GM23338 (cell line): Measurements from ENCODE around the gene LHB. TPM values are rescaled to one million over a fixed set of nuclear protein-coding genes. Genes with fewer than 3 reads are reported as not detected.
"Not testable (repeated sequence)": the region's sequence is repeated elsewhere in the genome, so short reads cannot be mapped to it uniquely, and the experiment has no call there.

Experiments used
- ATAC-seq: fragments of 200-7000 bp; cut with Tn5 transposase; 3 replicates; pipeline ENCODE4 v1.9.1; 2020
- DNase-seq: peaks from one replicate; pipeline ENCODE4 v3.0.0-alpha.2; 2015; ENCODE audit warnings: low spot score
- H2AFZ ChIP-seq: fragments of 200-600 bp; sonication (generic); 2 replicates; pipeline ENCODE4 v1.8.0; 2016; ENCODE audit warnings: antibody characterized with exemption, mild to moderate bottlenecking, moderate library complexity
- H3F3A ChIP-seq: fragments of 200-600 bp; sonication (generic); replicated peaks from 2 replicates; pipeline ENCODE4 v1.8.0; 2017; ENCODE audit warnings: antibody characterized with exemption, mixed run types, low read depth
- H3K27ac ChIP-seq: fragments of 200-600 bp; sonication (generic); 2 replicates; pipeline ENCODE4 v1.6.1; 2016; ENCODE audit warnings: low read depth
- H3K27me3 ChIP-seq: fragments of 200-600 bp; sonication (generic); 2 replicates; pipeline ENCODE4 v1.8.0; 2016; ENCODE audit warnings: mild to moderate bottlenecking, mixed run types, moderate library complexity; ENCODE audit not compliant: insufficient read depth
- H3K36me3 ChIP-seq: fragments of 200-600 bp; sonication (generic); 2 replicates; pipeline ENCODE4 v1.8.0; 2016; ENCODE audit warnings: mild to moderate bottlenecking; ENCODE audit not compliant: insufficient read depth
- H3K4me1 ChIP-seq: fragments of 200-600 bp; sonication (generic); 2 replicates; pipeline ENCODE4 v1.8.0; 2016; ENCODE audit warnings: mild to moderate bottlenecking, moderate library complexity; ENCODE audit not compliant: insufficient read depth
- H3K4me2 ChIP-seq: fragments of 200-600 bp; sonication (generic); 2 replicates; pipeline ENCODE4 v1.7.1; 2017; ENCODE audit warnings: mixed run types
- H3K4me3 ChIP-seq: fragments of 200-600 bp; sonication (generic); 2 replicates; pipeline ENCODE4 v1.6.1; 2016; ENCODE audit warnings: mixed run types
- H3K79me2 ChIP-seq: fragments of 200-600 bp; sonication (generic); replicated peaks from 2 replicates; pipeline ENCODE4 v1.8.0; 2017; ENCODE audit warnings: mild to moderate bottlenecking; ENCODE audit not compliant: insufficient read depth
- H3K9me2 ChIP-seq: fragments of 200-600 bp; sonication (generic); 2 replicates; pipeline ENCODE4 v1.8.0; 2017; ENCODE audit not compliant: insufficient read depth
- H4K20me1 ChIP-seq: fragments of 200-600 bp; sonication (generic); replicated peaks from 2 replicates; pipeline ENCODE4 v1.8.0; 2017; ENCODE audit warnings: mild to moderate bottlenecking; ENCODE audit not compliant: insufficient read depth
- H3K27ac Mint-ChIP-seq: 2 replicates; pipeline ENCODE4 v1.8.0; 2020; ENCODE audit warnings: inconsistent platforms, mild to moderate bottlenecking, moderate library complexity, mixed read lengths
- H3K27me3 Mint-ChIP-seq: 3 replicates; pipeline ENCODE4 v1.8.0; 2022; ENCODE audit warnings: low read depth, mild to moderate bottlenecking, moderate library complexity, mixed read lengths, inconsistent platforms; ENCODE audit not compliant: insufficient read depth, poor library complexity
- H3K36me3 Mint-ChIP-seq: 3 replicates; pipeline ENCODE4 v1.8.0; 2021; ENCODE audit warnings: low read depth, mild to moderate bottlenecking, inconsistent platforms, moderate library complexity, mixed read lengths
- H3K4me1 Mint-ChIP-seq: 3 replicates; pipeline ENCODE4 v1.8.0; 2020; ENCODE audit warnings: mild to moderate bottlenecking, inconsistent platforms, mixed read lengths
- H3K4me3 Mint-ChIP-seq: 3 replicates; pipeline ENCODE4 v1.8.0; 2021; ENCODE audit warnings: moderate library complexity, mild to moderate bottlenecking, inconsistent platforms, mixed read lengths
- H3K9me3 Mint-ChIP-seq: 3 replicates; pipeline ENCODE4 v1.8.0; 2020; ENCODE audit warnings: moderate library complexity, mild to moderate bottlenecking, inconsistent platforms, mixed read lengths
- CTCF ChIP-seq, 2 experiments: fragments of 200-600 bp in 1 of 2; sonication (generic) in 1 of 2; conservative IDR thresholded peaks; 2 replicates each; pipeline versions ENCODE4 v1.5.1 to v1.6.1; 2016 to 2017; ENCODE audit warnings: antibody characterized with exemption in 2 of 2, low read depth in 2 of 2, mild to moderate bottlenecking in 2 of 2, moderate library complexity in 1 of 2
- ETS1 ChIP-seq: IDR thresholded peaks from 2 replicates; pipeline ENCODE4 v1.6.1; 2016; ENCODE audit warnings: antibody characterized with exemption
- EZH2 ChIP-seq: fragments of 200-600 bp; sonication (generic); IDR thresholded peaks from one replicate; pipeline ENCODE4 v1.8.0; 2017; ENCODE audit warnings: antibody characterized with exemption, mild to moderate bottlenecking, low read depth; ENCODE audit not compliant: unreplicated experiment
- POLR2AphosphoS5 ChIP-seq: IDR thresholded peaks from 2 replicates; pipeline ENCODE4 v1.6.1; 2016; ENCODE audit warnings: antibody characterized with exemption, low read depth
- ZNF114 ChIP-seq: fragments of 250-450 bp; sonication (Bioruptor Pico); IDR thresholded peaks from 2 replicates; pipeline ENCODE4 v1.5.0; 2020; ENCODE audit warnings: mild to moderate bottlenecking, moderate library complexity
- polyA plus RNA-seq: library from polyadenylated mRNA; unstranded; fragments of >200 nt; fragmentation: Nextera tagmentation; extraction: Ambion mirVana; gene quantifications from 2 replicates; pipeline ENCODE4 v1.2.1, GENCODE V29; 2016
- total RNA-seq: library from RNA; depleted of rRNA; stranded (reverse); fragments of >200 nt; shearing (Covaris generic); gene quantifications from 2 replicates; pipeline ENCODE4 v1.2.3, GENCODE V29; 2014

LHB gene
- total and polyA plus RNA-seq, 2 experiments from 2014 or later, result 0.76 TPM; not detected in 1

GRCh38 chr19:49056101-49056901, 39.4 kb upstream of the LHB start:
- H3F3A ChIP-seq, result no peaks in the 10 kb centered on the region
- peaks cover 11% of the 10 kb centered on the region for H3K4me1 Mint-ChIP-seq
- H3K27ac Mint-ChIP-seq, result no peak overlapping the region
- no peaks in the 10 kb centered on the region; the same call in 2 of the 3 replicates for H3K9me3 Mint-ChIP-seq
- no peak overlapping the region for H3K27ac ChIP-seq
- H3K36me3 ChIP-seq, result no peaks in the 10 kb centered on the region
- no peaks in the 10 kb centered on the region for H3K36me3 Mint-ChIP-seq
- H4K20me1 ChIP-seq, result no peaks in the 10 kb centered on the region
- H3K4me1 ChIP-seq, result peaks cover 9% of the 10 kb centered on the region; the same call in 1 of the 2 replicates
- ATAC-seq (peak; percentile 78), DNase-seq (peak; percentile 76)
- H3K4me3 ChIP-seq, result peak overlapping the region; percentile 73
- peaks cover 63% of the 10 kb centered on the region for H3K27me3 ChIP-seq
- peak; percentile 45 for TF ChIP-seq POLR2AphosphoS5
- TF ChIP-seq CTCF (conservative IDR thresholded peaks at IDR 0.05; ENCODE audit: low read depth in 2 of 2), result peak; percentile 22 to 34
- no peak for TF ChIP-seq ZNF114 (CRISPR knock-in tag)
- peak; percentile 54 for TF ChIP-seq EZH2
- no peak for TF ChIP-seq ETS1
- peak overlapping the region; percentile 73 for H3K4me3 Mint-ChIP-seq
- no peaks in the 10 kb centered on the region for H3K79me2 ChIP-seq
- peaks cover 57% of the 10 kb centered on the region for H3K27me3 Mint-ChIP-seq
- no peaks in the 10 kb centered on the region for H3K9me2 ChIP-seq
- H2AFZ ChIP-seq, result peak overlapping the region; percentile 90
- H3K4me2 ChIP-seq, result peak overlapping the region; percentile 95

- not testable (repeated sequence) for H2AFZ ChIP-seq, H3K79me2 ChIP-seq, H3K27me3 ChIP-seq, H3K27ac ChIP-seq, H3K4me3 Mint-ChIP-seq, ATAC-seq, H3K4me1 ChIP-seq, H3K9me3 Mint-ChIP-seq, H3K4me1 Mint-ChIP-seq, H3K36me3 Mint-ChIP-seq, H3F3A ChIP-seq, H3K9me2 ChIP-seq, H3K36me3 ChIP-seq, H3K4me2 ChIP-seq, DNase-seq, H3K4me3 ChIP-seq, H3K27ac Mint-ChIP-seq, H4K20me1 ChIP-seq
- peaks cover 17% of the 10 kb centered on the region for H3K27me3 Mint-ChIP-seq
Measured at GRCh38 chr19:49050376-49051033, 33.6 kb upstream of the LHB start.

GRCh38 chr19:49049834-49050233, 32.9 kb upstream of the LHB start:
- peaks cover 12% of the 10 kb centered on the region for H3K27me3 Mint-ChIP-seq
- not testable (repeated sequence) for H3K79me2 ChIP-seq, H3K4me3 ChIP-seq, H3K27ac ChIP-seq, H3F3A ChIP-seq, H2AFZ ChIP-seq, H3K9me2 ChIP-seq, H3K36me3 ChIP-seq, H3K4me1 Mint-ChIP-seq, H4K20me1 ChIP-seq, H3K27ac Mint-ChIP-seq, DNase-seq, H3K27me3 ChIP-seq, ATAC-seq, H3K36me3 Mint-ChIP-seq, H3K4me1 ChIP-seq, H3K4me3 Mint-ChIP-seq, H3K4me2 ChIP-seq, H3K9me3 Mint-ChIP-seq

- H3K9me3 Mint-ChIP-seq, H2AFZ ChIP-seq, H3K27ac Mint-ChIP-seq, ATAC-seq, H3K4me3 Mint-ChIP-seq, H3K4me1 ChIP-seq, H4K20me1 ChIP-seq, H3F3A ChIP-seq, DNase-seq, H3K4me3 ChIP-seq, H3K4me1 Mint-ChIP-seq, H3K27ac ChIP-seq, H3K79me2 ChIP-seq, H3K9me2 ChIP-seq, H3K4me2 ChIP-seq, H3K36me3 Mint-ChIP-seq, H3K27me3 ChIP-seq, H3K36me3 ChIP-seq: not testable (repeated sequence)
- peaks cover 10% of the 10 kb centered on the region for H3K27me3 Mint-ChIP-seq
Measured at GRCh38 chr19:49049011-49049410, 32.1 kb upstream of the LHB start, which contains the start of gene CGB8. Gene CGB8 (minus strand): TSS chr19:49049111. CDS start chr19:49048739, 372 bp downstream.

- H3K4me1 ChIP-seq, H3K36me3 ChIP-seq, H2AFZ ChIP-seq, H3K27ac ChIP-seq, H3K27me3 ChIP-seq, H3K27me3 Mint-ChIP-seq, ATAC-seq, H3F3A ChIP-seq, H3K27ac Mint-ChIP-seq, H3K4me2 ChIP-seq, H4K20me1 ChIP-seq, H3K36me3 Mint-ChIP-seq, H3K9me2 ChIP-seq, DNase-seq, H3K4me3 ChIP-seq, H3K4me3 Mint-ChIP-seq, H3K79me2 ChIP-seq, H3K4me1 Mint-ChIP-seq, H3K9me3 Mint-ChIP-seq: not testable (repeated sequence)
Measured at GRCh38 chr19:49043548-49043947, 26.7 kb upstream of the LHB start, which contains the start of gene CGB5. Gene CGB5 (plus strand): TSS chr19:49043848. CDS start chr19:49044210, 362 bp downstream.
